ENCODE measurements around the gene COPS9. TPM values are rescaled to one million over a fixed set of nuclear protein-coding genes. Genes with fewer than 3 reads are reported as not detected.

The COPS9 gene
- total RNA-seq, 1 donor: 70.2 TPM

DNA sequence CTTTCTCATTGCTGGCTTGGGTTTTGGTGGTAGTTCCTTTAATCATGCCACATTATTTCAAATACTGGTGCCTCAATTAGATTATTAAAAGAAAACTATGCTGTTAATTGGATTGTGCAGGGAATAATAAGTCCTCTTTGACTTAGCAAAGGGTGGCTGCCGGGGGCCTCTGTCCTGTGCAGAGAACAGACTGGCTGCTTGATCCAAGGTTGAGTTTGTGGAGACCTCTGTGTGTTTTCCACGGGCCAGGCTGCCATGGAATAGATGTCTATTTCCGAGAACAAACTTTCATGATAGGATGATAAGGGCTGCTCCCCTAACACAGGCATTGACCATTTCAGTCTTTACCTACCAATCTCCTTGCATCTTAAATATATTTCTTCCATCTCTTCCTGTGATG lies 34.8 kb upstream of the COPS9 start:
- H3K27ac ChIP-seq (ENCODE audit: low read depth, low read length): no peak overlapping the region
- no peaks in the 10 kb centered on the region for H3K4me1 ChIP-seq (ENCODE audit: insufficient read depth, low read length)
- no peak overlapping the region for H2AFZ ChIP-seq (ENCODE audit: low read length)
- peaks cover 21% of the 10 kb centered on the region for H3K27me3 ChIP-seq (ENCODE audit: insufficient read depth, low read length)
- no peaks in the 10 kb centered on the region for H3K9me3 ChIP-seq (ENCODE audit: low read depth, low read length)
- no peaks in the 10 kb centered on the region for H3K79me2 ChIP-seq (ENCODE audit: insufficient read depth, low read length)
- no peak overlapping the region for H3K4me3 ChIP-seq (ENCODE audit: insufficient read depth, low read length)
- TF ChIP-seq, protein P1, sequence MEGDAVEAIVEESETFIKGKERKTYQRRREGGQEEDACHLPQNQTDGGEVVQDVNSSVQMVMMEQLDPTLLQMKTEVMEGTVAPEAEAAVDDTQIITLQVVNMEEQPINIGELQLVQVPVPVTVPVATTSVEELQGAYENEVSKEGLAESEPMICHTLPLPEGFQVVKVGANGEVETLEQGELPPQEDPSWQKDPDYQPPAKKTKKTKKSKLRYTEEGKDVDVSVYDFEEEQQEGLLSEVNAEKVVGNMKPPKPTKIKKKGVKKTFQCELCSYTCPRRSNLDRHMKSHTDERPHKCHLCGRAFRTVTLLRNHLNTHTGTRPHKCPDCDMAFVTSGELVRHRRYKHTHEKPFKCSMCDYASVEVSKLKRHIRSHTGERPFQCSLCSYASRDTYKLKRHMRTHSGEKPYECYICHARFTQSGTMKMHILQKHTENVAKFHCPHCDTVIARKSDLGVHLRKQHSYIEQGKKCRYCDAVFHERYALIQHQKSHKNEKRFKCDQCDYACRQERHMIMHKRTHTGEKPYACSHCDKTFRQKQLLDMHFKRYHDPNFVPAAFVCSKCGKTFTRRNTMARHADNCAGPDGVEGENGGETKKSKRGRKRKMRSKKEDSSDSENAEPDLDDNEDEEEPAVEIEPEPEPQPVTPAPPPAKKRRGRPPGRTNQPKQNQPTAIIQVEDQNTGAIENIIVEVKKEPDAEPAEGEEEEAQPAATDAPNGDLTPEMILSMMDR (IDR thresholded peaks at IDR 0.05; ENCODE audit: extremely low read depth, low read depth, low read length): no peak
- H4K20me1 ChIP-seq (ENCODE audit: insufficient read depth, low read length): no peaks in the 10 kb centered on the region
- H3K36me3 ChIP-seq (ENCODE audit: insufficient read depth, low read length): no peaks in the 10 kb centered on the region
- H3K4me2 ChIP-seq (ENCODE audit: insufficient read depth, low read length): no peak overlapping the region
- DNase-seq (ENCODE audit: insufficient read length, low spot score, missing footprints): peak; percentile 39

DNA sequence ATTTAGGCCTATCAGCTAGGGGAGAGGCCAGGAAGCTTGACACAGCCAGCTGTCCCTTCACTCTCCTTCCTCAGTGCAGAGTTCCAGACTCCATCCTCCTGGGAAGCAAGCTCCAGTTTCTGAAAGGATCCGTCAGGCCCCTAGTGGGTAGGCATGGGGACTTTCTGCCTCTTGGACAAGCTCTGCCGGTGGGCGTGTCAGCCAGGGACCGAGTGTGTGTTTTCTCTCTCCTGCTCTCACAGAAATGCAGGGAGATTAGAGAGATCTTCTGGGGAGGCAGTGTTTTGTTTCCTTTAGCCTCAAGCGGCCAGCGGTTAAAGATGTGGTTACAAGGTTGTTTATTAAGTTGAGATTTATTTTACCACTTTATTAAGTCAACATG lies 34.2 kb upstream of the COPS9 start:
- Histone ChIP-seq H3K9me3 (ENCODE audit: low read depth, low read length) (no peaks in the 10 kb centered on the region), H3K4me3 (ENCODE audit: insufficient read depth, low read length) (no peak overlapping the region), H3K4me1 (ENCODE audit: insufficient read depth, low read length) (no peaks in the 10 kb centered on the region), H3K27me3 (ENCODE audit: insufficient read depth, low read length) (peaks cover 20% of the 10 kb centered on the region), H2AFZ (ENCODE audit: low read length) (no peak overlapping the region), H3K27ac (ENCODE audit: low read depth, low read length) (no peak overlapping the region), H3K36me3 (ENCODE audit: insufficient read depth, low read length) (no peaks in the 10 kb centered on the region), H4K20me1 (ENCODE audit: insufficient read depth, low read length) (no peaks in the 10 kb centered on the region), H3K4me2 (ENCODE audit: insufficient read depth, low read length) (no peak overlapping the region), H3K79me2 (ENCODE audit: insufficient read depth, low read length) (no peaks in the 10 kb centered on the region)
- DNase-seq (ENCODE audit: insufficient read length, low spot score, missing footprints): peak; percentile 76
- TF ChIP-seq, protein P1 (IDR thresholded peaks at IDR 0.05; ENCODE audit: extremely low read depth, low read depth, low read length): no peak

DNA sequence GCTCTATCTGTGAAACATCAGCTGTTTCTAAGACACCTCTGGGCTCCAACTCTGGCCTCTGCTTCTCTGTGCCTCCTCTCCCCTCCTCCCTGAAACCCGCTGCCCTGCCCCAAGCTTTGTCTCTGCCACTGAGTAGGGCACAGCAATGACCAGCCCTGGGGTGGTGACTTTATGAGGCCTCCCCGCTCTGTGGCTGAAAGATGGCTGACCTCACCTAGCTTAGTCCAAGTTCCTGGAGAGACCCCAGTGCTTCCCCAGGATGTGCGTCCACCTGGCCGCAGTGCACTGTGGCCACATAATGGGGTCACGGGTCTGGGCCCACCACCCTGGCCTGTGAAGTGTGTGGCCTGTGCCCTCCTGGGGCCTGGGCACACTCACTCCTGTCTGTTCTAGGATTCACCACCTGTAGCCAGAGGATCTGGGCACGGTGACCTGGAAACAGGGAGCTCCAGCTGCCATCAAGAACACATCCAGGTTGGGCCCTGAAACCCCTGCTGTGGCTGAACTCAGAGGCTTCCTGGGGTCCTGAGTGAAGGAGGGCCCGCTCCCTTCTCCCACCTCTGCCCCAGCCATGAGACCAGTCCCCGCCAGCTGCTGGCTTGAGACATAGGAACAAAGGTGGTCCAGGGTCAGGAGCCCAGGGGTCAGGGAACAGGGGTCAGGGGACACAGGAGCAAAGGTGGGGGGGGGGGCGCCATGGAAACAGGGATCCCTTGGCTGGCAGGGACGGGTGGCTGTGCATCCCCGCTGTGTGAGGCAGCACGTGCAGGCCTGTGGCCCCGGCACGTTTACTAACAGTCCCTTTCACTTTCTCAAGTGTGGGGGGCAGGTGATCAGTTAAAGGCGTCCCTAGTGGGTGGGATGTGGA lies 33.6 kb upstream of the COPS9 start:
- Histone ChIP-seq H3K4me1 (ENCODE audit: insufficient read depth, low read length) (no peaks in the 10 kb centered on the region), H4K20me1 (ENCODE audit: insufficient read depth, low read length) (no peaks in the 10 kb centered on the region), H3K27me3 (ENCODE audit: insufficient read depth, low read length) (peaks cover 20% of the 10 kb centered on the region), H3K27ac (ENCODE audit: low read depth, low read length) (no peak overlapping the region), H3K4me3 (ENCODE audit: insufficient read depth, low read length) (no peak overlapping the region), H2AFZ (ENCODE audit: low read length) (no peak overlapping the region), H3K79me2 (ENCODE audit: insufficient read depth, low read length) (no peaks in the 10 kb centered on the region), H3K4me2 (ENCODE audit: insufficient read depth, low read length) (no peak overlapping the region), H3K36me3 (ENCODE audit: insufficient read depth, low read length) (no peaks in the 10 kb centered on the region), H3K9me3 (ENCODE audit: low read depth, low read length) (no peaks in the 10 kb centered on the region)
- peak; percentile 69 for DNase-seq (ENCODE audit: insufficient read length, low spot score, missing footprints)
- TF ChIP-seq, protein P1 (IDR thresholded peaks at IDR 0.05; ENCODE audit: extremely low read depth, low read depth, low read length): no peak

GRCh38 chr2:240168546-240169361 lies 32.6 kb upstream of the COPS9 start:
- no peaks in the 10 kb centered on the region for H3K79me2 ChIP-seq (ENCODE audit: insufficient read depth, low read length)
- H3K4me3 ChIP-seq (ENCODE audit: insufficient read depth, low read length): no peak overlapping the region
- TF ChIP-seq, protein P1 (IDR thresholded peaks at IDR 0.05; ENCODE audit: extremely low read depth, low read depth, low read length): no peak
- H4K20me1 ChIP-seq (ENCODE audit: insufficient read depth, low read length): no peaks in the 10 kb centered on the region
- no peaks in the 10 kb centered on the region for H3K9me3 ChIP-seq (ENCODE audit: low read depth, low read length)
- no peak overlapping the region for H3K4me2 ChIP-seq (ENCODE audit: insufficient read depth, low read length)
- no peaks in the 10 kb centered on the region for H3K36me3 ChIP-seq (ENCODE audit: insufficient read depth, low read length)
- H2AFZ ChIP-seq (ENCODE audit: low read length): no peak overlapping the region
- H3K4me1 ChIP-seq (ENCODE audit: insufficient read depth, low read length): no peaks in the 10 kb centered on the region
- H3K27me3 ChIP-seq (ENCODE audit: insufficient read depth, low read length): peaks cover 17% of the 10 kb centered on the region
- H3K27ac ChIP-seq (ENCODE audit: low read depth, low read length): no peak overlapping the region
- DNase-seq (ENCODE audit: insufficient read length, low spot score, missing footprints): peak; percentile 37

Data from osteoblast (primary cell).